ENCODE results near the gene PDZRN3.

Gene PDZRN3

GRCh38 chr3:73622091-73622805 is 2.5 kb downstream of the PDZRN3 start:
- DNase-seq, result no peak

DNA sequence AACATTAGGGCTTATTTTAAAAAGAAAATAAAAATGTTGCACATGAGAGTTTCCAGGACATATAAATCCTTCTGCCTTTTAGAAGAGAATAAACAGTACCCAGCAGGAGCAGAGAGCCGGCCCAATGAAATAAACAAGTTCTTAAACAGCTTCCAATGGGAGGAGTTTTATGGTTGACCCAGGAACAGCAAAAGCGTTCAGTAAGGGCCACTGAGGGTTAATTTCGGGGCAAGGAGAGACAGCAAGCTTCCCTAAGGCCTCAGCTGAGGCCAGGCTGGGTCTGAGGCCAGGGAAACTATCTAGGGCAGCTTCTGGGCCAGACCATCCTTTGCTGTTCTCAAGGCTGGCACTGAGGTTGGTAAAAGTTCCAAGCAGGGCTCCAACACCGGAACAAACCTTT is 3.4 kb downstream of the PDZRN3 start:
- no peak for DNase-seq

GRCh38 chr3:73618461-73618860 is 6.3 kb downstream of the PDZRN3 start:
- DNase-seq, result no peak

DNA sequence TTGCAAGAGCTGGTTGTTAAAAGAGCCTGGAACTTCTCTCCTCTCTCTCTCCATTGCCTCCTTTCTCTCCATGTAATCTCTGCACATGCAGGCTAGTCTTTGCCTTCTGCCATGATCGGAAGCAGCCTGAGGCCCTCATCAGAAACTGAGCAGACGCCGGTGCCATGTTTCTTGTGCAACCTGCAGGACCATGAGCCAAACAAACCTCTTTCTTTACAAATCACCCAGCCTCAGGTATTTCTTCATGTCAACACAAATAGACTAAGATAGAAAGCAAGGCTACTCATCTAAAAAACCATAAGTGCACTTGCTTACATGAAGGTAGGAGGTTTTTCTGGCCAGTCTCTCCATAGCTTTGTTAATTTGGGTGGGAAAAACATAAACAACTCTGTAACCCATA is 8.7 kb downstream of the PDZRN3 start:
- no peak for DNase-seq

DNA sequence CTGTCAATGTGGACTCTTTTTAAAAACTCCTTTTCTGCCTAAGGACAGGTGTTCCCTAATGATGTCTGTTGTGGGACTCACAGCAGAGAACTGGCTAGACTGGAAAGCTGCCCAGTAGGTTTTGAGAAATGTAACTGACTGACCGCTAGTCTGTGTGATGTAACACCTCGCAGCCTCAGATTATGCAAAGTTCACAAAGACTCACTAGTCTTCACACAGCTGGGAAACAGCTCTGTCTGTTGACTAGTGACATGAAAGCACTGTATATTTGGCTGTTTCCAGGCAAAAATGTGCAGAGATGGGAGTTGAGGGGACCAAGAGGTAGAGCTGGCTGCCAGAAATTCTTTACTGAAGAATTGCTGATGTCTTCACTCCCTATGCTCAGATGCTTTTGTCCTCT is 10.3 kb downstream of the PDZRN3 start:
- DNase-seq, result no peak

GRCh38 chr3:73611176-73611575 is 13.6 kb downstream of the PDZRN3 start:
- DNase-seq, result no peak

- no peak for DNase-seq
Observed at GRCh38 chr3:73610493-73610892, 14.2 kb downstream of the PDZRN3 start.

GRCh38 chr3:73609655-73610054 is 15.1 kb downstream of the PDZRN3 start:
- DNase-seq, result no peak

- no peak for DNase-seq
Observed at GRCh38 chr3:73609315-73609641, 15.5 kb downstream of the PDZRN3 start.

GRCh38 chr3:73608456-73609314 is 16.1 kb downstream of the PDZRN3 start:
- DNase-seq, result no peak

DNA sequence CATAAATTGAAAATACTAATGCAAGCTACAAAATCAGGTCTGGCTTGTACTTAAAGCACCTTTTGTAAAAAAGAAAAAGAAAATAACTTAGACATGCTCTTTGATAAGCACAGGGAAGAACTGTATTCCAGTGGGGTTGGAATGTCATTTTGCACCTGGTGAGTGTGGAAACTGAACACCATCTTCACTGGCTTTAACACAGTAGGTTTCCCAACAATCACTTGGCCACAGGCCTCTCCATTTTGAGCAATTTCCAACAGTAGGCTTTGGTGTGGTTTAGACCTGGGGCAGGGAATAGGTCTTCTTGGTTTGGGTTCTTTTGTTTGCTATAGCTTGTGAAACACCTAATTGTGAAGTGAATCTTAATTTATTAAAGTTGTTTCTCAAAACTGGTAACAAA is 18.9 kb downstream of the PDZRN3 start:
- DNase-seq, result no peak

DNA sequence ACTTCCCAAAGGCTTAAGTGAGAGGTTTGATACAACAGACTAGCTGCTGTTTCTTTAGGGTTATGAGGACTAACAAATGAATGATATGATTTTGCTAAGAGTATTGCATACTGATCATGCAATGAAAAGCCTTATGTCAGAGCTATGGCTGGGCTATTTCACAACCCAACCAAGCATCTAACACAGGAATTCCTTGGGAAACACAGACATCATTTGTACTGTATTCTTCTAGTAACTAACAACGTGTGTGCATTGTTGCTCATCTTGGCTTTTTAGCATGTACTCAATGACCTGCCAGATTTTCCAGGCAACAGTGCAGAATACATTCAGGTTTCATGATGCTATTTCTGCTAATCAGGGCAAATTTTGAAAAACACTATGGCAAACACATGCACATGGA is 19.3 kb downstream of the PDZRN3 start:
- no peak for DNase-seq

DNA sequence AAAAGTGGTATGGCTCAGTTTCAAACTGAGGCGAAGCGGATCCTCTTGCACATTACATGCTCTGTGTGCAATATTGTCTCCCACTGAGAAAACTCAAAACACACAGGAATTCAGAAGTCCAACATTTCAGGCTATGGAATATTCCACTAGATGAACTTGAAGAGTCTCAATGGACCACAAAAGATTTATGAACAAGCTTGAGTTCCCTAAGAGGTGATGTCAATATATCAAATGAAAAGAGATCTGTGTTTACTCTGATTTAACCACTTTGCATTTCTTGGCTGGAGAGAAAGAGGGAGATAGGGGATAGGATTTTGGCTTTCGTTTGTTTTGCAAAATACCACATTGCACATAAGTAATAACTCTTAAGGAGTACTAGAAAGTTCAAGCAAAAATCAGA is 20.3 kb downstream of the PDZRN3 start:
- DNase-seq, result no peak

GRCh38 chr3:73603762-73604171 is 21.0 kb downstream of the PDZRN3 start:
- DNase-seq, result no peak

DNA sequence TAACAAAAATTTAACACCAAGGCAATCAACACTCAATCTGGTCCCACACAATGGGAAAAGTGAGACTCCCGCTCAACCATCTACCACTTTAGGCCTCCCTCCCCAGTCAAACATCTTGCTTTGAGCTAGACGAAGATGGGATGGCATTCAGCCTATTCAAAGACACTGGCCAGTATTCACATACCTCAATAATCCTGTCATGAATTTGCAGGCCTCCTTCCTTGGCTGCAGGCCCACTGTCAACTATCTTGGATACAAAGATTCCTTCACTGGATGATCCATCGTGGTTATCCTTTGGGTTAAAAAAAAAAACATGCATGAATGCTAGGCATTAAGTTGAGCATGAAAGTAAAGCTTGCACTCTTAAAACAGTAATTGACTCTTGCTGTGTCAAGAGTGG is 22.6 kb downstream of the PDZRN3 start:
- no peak for DNase-seq

DNA sequence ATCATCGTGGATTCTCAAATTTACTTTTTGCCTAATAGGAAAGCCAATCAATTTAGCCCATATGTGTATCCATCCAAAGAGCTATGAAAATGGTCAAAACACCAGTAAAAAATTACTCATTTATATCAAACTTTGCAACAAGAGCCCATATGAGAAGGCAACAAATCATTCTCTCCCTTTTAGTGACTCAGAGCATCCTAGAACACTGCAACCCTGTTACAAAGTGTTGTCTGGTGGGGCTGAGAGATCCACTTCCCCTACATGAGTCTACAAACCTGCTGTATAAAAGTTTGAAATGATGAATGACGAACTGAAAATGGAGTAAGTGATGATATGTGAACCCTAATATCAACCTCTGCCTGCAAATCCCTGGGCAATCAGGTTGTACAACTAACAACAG is 23.3 kb downstream of the PDZRN3 start:
- no peak for DNase-seq

DNA sequence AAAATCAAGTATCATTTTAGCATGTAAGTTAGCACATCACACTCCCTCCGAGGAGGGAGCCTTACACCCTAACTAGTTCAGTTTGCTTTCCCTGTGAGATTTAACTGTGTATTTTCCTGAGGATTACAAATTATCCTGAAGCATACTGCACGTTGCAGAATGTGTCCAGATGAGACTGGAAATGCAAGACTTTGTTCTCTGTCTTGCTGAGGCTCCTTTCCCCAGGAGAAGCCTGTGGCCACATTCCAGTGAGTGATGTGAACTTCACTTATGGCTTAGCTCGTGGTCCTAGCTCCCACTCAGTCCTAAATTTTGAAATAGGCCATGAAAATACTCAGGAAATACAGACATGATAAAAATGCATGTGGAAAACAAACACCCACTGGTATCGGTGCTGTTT is 23.7 kb downstream of the PDZRN3 start:
- DNase-seq, result no peak

- DNase-seq, result no peak
Observed at GRCh38 chr3:73600293-73600938, 24.3 kb downstream of the PDZRN3 start.

DNA sequence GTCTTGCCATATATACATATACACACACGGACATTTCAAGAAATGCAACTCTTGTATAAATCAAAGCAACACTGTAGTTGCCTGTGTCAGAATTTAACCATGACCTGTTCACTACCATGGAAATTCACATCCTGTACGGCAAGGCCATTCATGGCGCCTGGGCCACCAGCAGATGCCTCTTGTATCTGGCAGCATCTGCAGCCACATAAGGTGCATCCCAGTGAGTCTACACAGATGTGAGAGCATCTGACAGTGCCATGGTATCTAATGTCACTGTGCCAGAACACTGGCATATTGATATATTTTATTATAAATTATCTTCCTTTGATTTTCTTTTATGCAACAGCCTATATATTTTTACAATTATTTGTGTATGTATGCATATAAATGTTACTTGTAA is 25.1 kb downstream of the PDZRN3 start:
- no peak for DNase-seq

DNA sequence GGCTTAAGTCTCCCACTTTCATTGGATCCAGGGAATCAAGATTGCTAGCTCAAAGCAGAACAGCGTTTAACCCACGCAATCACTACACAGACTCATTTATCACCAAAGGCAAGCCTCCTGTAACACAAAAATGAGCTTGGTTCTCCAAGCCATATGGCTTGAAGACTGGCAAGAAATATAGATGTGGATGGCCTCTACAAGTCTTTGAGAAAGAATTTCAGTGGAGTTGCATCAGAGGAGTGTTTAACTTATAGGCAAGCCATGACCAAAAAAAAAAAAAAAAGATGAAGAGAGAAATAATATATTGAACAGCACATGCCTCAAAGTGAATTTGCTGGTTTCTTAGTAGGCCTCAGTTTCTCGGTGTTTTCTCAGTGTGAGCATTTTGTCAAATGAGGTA is 27.3 kb downstream of the PDZRN3 start:
- no peak for DNase-seq

GRCh38 chr3:73592154-73593144 is 32.3 kb downstream of the PDZRN3 start:
- no peak for DNase-seq

DNA sequence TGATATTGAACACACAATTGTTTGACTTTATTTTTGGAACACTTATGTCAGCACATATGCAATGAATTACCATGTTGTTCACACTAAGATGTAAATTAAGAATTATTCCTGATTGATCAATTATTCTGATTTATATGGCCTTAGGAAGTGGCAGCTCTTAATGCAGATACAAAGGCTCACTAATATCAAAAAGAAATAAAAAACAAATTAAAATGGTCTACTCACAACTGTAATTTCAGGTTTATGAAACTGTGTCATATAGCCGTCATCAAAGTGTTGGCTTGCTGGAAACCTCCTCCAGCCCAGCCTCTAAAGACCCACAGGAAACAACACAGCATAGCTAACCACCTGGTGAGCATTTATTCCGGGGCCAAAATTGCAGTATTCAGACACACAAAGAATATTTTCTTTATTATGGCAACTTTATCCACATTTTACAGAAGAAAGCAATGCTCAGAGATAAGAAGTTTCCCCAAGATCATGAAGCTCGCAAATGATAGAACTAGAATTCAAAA is 33.4 kb downstream of the PDZRN3 start:
- DNase-seq, result no peak

- DNase-seq, result no peak
Observed at GRCh38 chr3:73586628-73587027, 38.1 kb downstream of the PDZRN3 start.
